DND-41 (cell line): Measurements from ENCODE around the gene GTF2F1.

Experiments used
- ATAC-seq: fragments of 200-7000 bp; cut with Tn5 transposase; 3 replicates; pipeline ENCODE4 v1.9.1; 2021; ENCODE audit warnings: low read depth; ENCODE audit not compliant: insufficient read depth
- DNase-seq: peaks from one replicate; pipeline ENCODE4 v3.0.0-alpha.2; 2020
- H2AFZ ChIP-seq: 2 replicates; pipeline ENCODE4 v1.6.0; 2012; ENCODE audit warnings: low read depth, low read length
- H3K27ac ChIP-seq: 2 replicates; pipeline ENCODE4 v1.5.1; 2012; ENCODE audit warnings: low read length, inconsistent platforms
- H3K27me3 ChIP-seq: fragments of 200-600 bp; sonication (generic); 2 replicates; pipeline ENCODE4 v1.6.0; 2012; ENCODE audit warnings: low read length, mild to moderate bottlenecking, inconsistent platforms; ENCODE audit not compliant: insufficient read depth, poor library complexity
- H3K36me3 ChIP-seq: 2 replicates; pipeline ENCODE4 v1.5.1; 2012; ENCODE audit warnings: low read length, inconsistent platforms; ENCODE audit not compliant: insufficient read depth
- H3K4me1 ChIP-seq: 2 replicates; pipeline ENCODE4 v1.5.1; 2012; ENCODE audit warnings: mild to moderate bottlenecking, low read length; ENCODE audit not compliant: insufficient read depth
- H3K4me2 ChIP-seq: 2 replicates; pipeline ENCODE4 v1.6.0; 2012; ENCODE audit warnings: mild to moderate bottlenecking, moderate library complexity, low read length, inconsistent platforms; ENCODE audit not compliant: insufficient read depth
- H3K4me3 ChIP-seq, 2 experiments: fragments of 200-600 bp in 1 of 2; shearing (Covaris generic) in 1 of 2; 2 replicates each; pipeline ENCODE4 v1.5.1; 2012 to 2016; ENCODE audit warnings: inconsistent platforms in 2 of 2, low read length in 2 of 2, mild to moderate bottlenecking in 2 of 2, low read depth in 1 of 2, moderate library complexity in 1 of 2
- H3K79me2 ChIP-seq: 2 replicates; pipeline ENCODE4 v1.6.0; 2012; ENCODE audit warnings: low read length, inconsistent platforms; ENCODE audit not compliant: insufficient read depth
- H3K9ac ChIP-seq: 2 replicates; pipeline ENCODE4 v1.6.0; 2012; ENCODE audit warnings: low read depth, mild to moderate bottlenecking, inconsistent platforms, low read length, moderate library complexity
- H3K9me3 ChIP-seq: 2 replicates; pipeline ENCODE4 v1.5.1; 2012; ENCODE audit warnings: low read length, moderate library complexity, mild to moderate bottlenecking, inconsistent platforms; ENCODE audit not compliant: insufficient read depth, severe bottlenecking
- H4K20me1 ChIP-seq: 2 replicates; pipeline ENCODE4 v1.6.0; 2012; ENCODE audit warnings: low read length; ENCODE audit not compliant: insufficient read depth
- CTCF ChIP-seq: IDR thresholded peaks from 2 replicates; pipeline ENCODE4 v1.5.1; 2012; ENCODE audit warnings: borderline replicate concordance, low read length, moderate library complexity, mild to moderate bottlenecking; ENCODE audit not compliant: poor library complexity, severe bottlenecking; ENCODE audit errors: extremely low read depth
- EZH2 ChIP-seq: IDR thresholded peaks from 3 replicates; pipeline ENCODE4 v1.6.1; 2012; ENCODE audit warnings: borderline replicate concordance, low read depth, mild to moderate bottlenecking, moderate library complexity, low read length, inconsistent platforms; ENCODE audit not compliant: severe bottlenecking

Gene GTF2F1

GRCh38 chr19:6396305-6396704 is 3.3 kb upstream of the GTF2F1 start:
- no peak overlapping the region for H3K27ac ChIP-seq
- no peak for TF ChIP-seq EZH2
- TF ChIP-seq CTCF, result no peak

GRCh38 chr19:6394831-6395230 is 1.9 kb upstream of the GTF2F1 start:
- Histone ChIP-seq H3K4me3 (no peak overlapping the region), H3K36me3 (peaks cover 15% of the 10 kb centered on the region), H3K79me2 (peaks cover 24% of the 10 kb centered on the region), H3K9ac (no peak overlapping the region), H3K4me2 (no peak overlapping the region), H3K4me1 (peaks cover 28% of the 10 kb centered on the region), H2AFZ (no peak overlapping the region), H3K27ac (no peak overlapping the region), H4K20me1 (no peaks in the 10 kb centered on the region), H3K9me3 (no peaks in the 10 kb centered on the region), H3K27me3 (no peaks in the 10 kb centered on the region)
- ATAC-seq, result no peak
- DNase-seq, result no peak
- TF ChIP-seq CTCF, result no peak
- no peak for TF ChIP-seq EZH2

More at GRCh38 chr19:6396305-6396704, 3.3 kb upstream of the GTF2F1 start:
- Histone ChIP-seq H4K20me1 (no peaks in the 10 kb centered on the region), H3K27me3 (no peaks in the 10 kb centered on the region), H3K4me2 (no peak overlapping the region), H3K79me2 (peaks cover 19% of the 10 kb centered on the region), H3K4me3 (no peak overlapping the region), H2AFZ (no peak overlapping the region), H3K4me1 (peaks cover 22% of the 10 kb centered on the region), H3K9ac (no peak overlapping the region), H3K36me3 (peaks cover 7% of the 10 kb centered on the region), H3K9me3 (no peaks in the 10 kb centered on the region)
- no peak for DNase-seq
- no peak for ATAC-seq

GRCh38 chr19:6393983-6394412 is 1.0 kb upstream of the GTF2F1 start:
- Histone ChIP-seq H4K20me1 (no peaks in the 10 kb centered on the region), H3K9ac (peak overlapping the region; percentile 74), H3K9me3 (no peaks in the 10 kb centered on the region), H3K4me2 (peak overlapping the region; percentile 79), H3K27me3 (no peaks in the 10 kb centered on the region), H3K4me1 (peaks cover 28% of the 10 kb centered on the region), H3K4me3 (peak overlapping the region; percentile 51 to 69; a peak in 3 of 4 replicates), H3K79me2 (peaks cover 24% of the 10 kb centered on the region), H3K27ac (peak overlapping the region; percentile 83), H3K36me3 (peaks cover 22% of the 10 kb centered on the region), H2AFZ (peak overlapping the region; percentile 95)
- DNase-seq, result no peak
- peak; percentile 21; the same call in 2 of the 3 replicates for ATAC-seq
- TF ChIP-seq CTCF (no peak), EZH2 (no peak)
